HCT116 (cell line): Measurements from ENCODE around the gene TAS2R60. TPM values are rescaled to one million over a fixed set of nuclear protein-coding genes. Genes with fewer than 3 reads are reported as not detected.

Experiments
- ATAC-seq: fragments of 200-7000 bp; cut with Tn5 transposase; 2 replicates; pipeline ENCODE4 v1.9.1; 2020; ENCODE audit warnings: mild to moderate bottlenecking, moderate library complexity
- BruUV-seq: library from RNA; stranded (reverse); fragments of 400-500 nt; replicated peaks from 2 replicates; lab custom pipeline; 2021; lab: Mats Ljungman, UMichigan
- CTCF ChIA-PET: fragments of 300-600 bp; sonication (Branson Sonifier 250); formaldehyde crosslinking; loops from one replicate; lab custom pipeline; 2021; ENCODE audit warnings: antibody characterized with exemption; lab: Charles Lee
- POLR2A ChIA-PET: fragments of 300-600, 350-600 bp; sonication (Branson Sonifier 250); formaldehyde crosslinking; loops from one replicate; lab custom pipeline; 2021; ENCODE audit warnings: antibody characterized with exemption; lab: Charles Lee
- RAD21 ChIA-PET, 2 experiments: fragments of 300-600 bp; sonication (Branson Sonifier 250); formaldehyde crosslinking; loops; one replicate each; lab custom pipeline; 2023; ENCODE audit warnings: low total read pairs in 2 of 2; ENCODE audit not compliant: uncharacterized antibody in 2 of 2, unreplicated experiment in 2 of 2, low non-redundant PET in 1 of 2; lab: Charles Lee
- DNase-seq: peaks from one replicate; pipeline ENCODE4 v3.0.0-alpha.2; 2010; ENCODE audit warnings: low read depth, low spot score
- H2AFZ ChIP-seq: fragments of 200-600 bp; shearing (Covaris generic), sonication (generic); 2 replicates; pipeline ENCODE4 v1.6.1; 2017; ENCODE audit warnings: low read depth, mixed run types, mixed read lengths, antibody characterized with exemption, low read length; ENCODE audit not compliant: poor library complexity, severe bottlenecking
- H3K27ac ChIP-seq: 2 replicates; pipeline ENCODE4 v1.5.1; 2012; ENCODE audit warnings: low read depth, low read length
- H3K27me3 ChIP-seq: fragments of 200-600 bp; sonication (generic); 2 replicates; pipeline ENCODE4 v1.6.1; 2016; ENCODE audit warnings: mixed run types, low read length, mixed read lengths; ENCODE audit not compliant: insufficient read depth
- H3K36me3 ChIP-seq, 2 experiments: fragments of 200-500 bp in 1 of 2; fragments of 200-600 bp in 1 of 2; sonication (Bioruptor generic) in 1 of 2; sonication (generic) in 1 of 2; 2 replicates each; pipeline versions ENCODE4 v1.5.1 to v1.6.1; 2014 to 2016; ENCODE audit warnings: low read length in 2 of 2, inconsistent platforms in 1 of 2, mixed read lengths in 1 of 2, mixed run types in 1 of 2; ENCODE audit not compliant: insufficient read depth in 2 of 2, control insufficient read depth in 1 of 2
- H3K4me1 ChIP-seq, 2 experiments: fragments of 200-600 bp in 1 of 2; sonication (generic) in 1 of 2; 2 replicates each; pipeline versions ENCODE4 v1.5.1 to v1.6.1; 2012 to 2017; ENCODE audit warnings: low read length in 2 of 2, inconsistent platforms in 1 of 2, mild to moderate bottlenecking in 1 of 2, mixed read lengths in 1 of 2, mixed run types in 1 of 2, moderate library complexity in 1 of 2; ENCODE audit not compliant: insufficient read depth in 2 of 2, control insufficient read depth in 1 of 2
- H3K4me2 ChIP-seq: fragments of 200-600 bp; sonication (generic); 2 replicates; pipeline ENCODE4 v1.6.1; 2017; ENCODE audit warnings: mixed run types, low read length, mixed read lengths
- H3K4me3 ChIP-seq, 2 experiments: fragments of 200-600 bp in 1 of 2; sonication (generic) in 1 of 2; replicated peaks in 1 of 2; 2 replicates each; pipeline ENCODE4 v1.5.1; 2011 to 2016; ENCODE audit warnings: low read length in 2 of 2, control low read depth in 1 of 2, low read depth in 1 of 2, mild to moderate bottlenecking in 1 of 2, mixed read lengths in 1 of 2, mixed run types in 1 of 2
- H3K79me2 ChIP-seq: fragments of 200-600 bp; sonication (generic); 2 replicates; pipeline ENCODE4 v1.6.1; 2017; ENCODE audit warnings: mild to moderate bottlenecking, mixed run types, low read length, moderate library complexity, mixed read lengths; ENCODE audit not compliant: insufficient read depth
- H3K9ac ChIP-seq: fragments of 200-600 bp; sonication (generic); 2 replicates; pipeline ENCODE4 v1.6.1; 2016; ENCODE audit warnings: low read length, mixed read lengths
- H3K9me2 ChIP-seq: fragments of 200-600 bp; sonication (generic), shearing (Covaris generic); 2 replicates; pipeline ENCODE4 v1.6.1; 2017; ENCODE audit warnings: mixed run types, mild to moderate bottlenecking, moderate library complexity; ENCODE audit not compliant: insufficient read depth
- H3K9me3 ChIP-seq, 2 experiments: fragments of 200-500 bp in 1 of 2; fragments of 200-600 bp in 1 of 2; sonication (Bioruptor generic) in 1 of 2; sonication (generic) in 1 of 2; 2 replicates each; pipeline ENCODE4 v1.6.1; 2014 to 2017; ENCODE audit warnings: low read length in 2 of 2, mixed read lengths in 2 of 2, inconsistent platforms in 1 of 2, low read depth in 1 of 2, mild to moderate bottlenecking in 1 of 2, mixed run types in 1 of 2, moderate library complexity in 1 of 2; ENCODE audit not compliant: control insufficient read depth in 1 of 2, insufficient read depth in 1 of 2
- H4K20me1 ChIP-seq: fragments of 200-600 bp; sonication (generic), shearing (Covaris generic); 2 replicates; pipeline ENCODE4 v1.6.1; 2017; ENCODE audit warnings: mixed run types, mild to moderate bottlenecking, moderate library complexity; ENCODE audit not compliant: insufficient read depth
- ATF3 ChIP-seq: IDR thresholded peaks from 2 replicates; pipeline ENCODE4 v1.6.1; 2012
- CBX3 ChIP-seq: IDR thresholded peaks from 2 replicates; pipeline ENCODE4 v1.6.1; 2012; ENCODE audit warnings: low read depth
- CTCF ChIP-seq, 3 experiments: fragments of 200-600 bp in 1 of 3; sonication (generic) in 1 of 3; IDR thresholded peaks in 2 of 3; conservative IDR thresholded peaks in 1 of 3; 2 replicates each; pipeline ENCODE4 v1.5.1; 2012 to 2017; ENCODE audit warnings: low read depth in 2 of 3, low read length in 2 of 3, antibody characterized with exemption in 1 of 3, borderline replicate concordance in 1 of 3, control low read depth in 1 of 3, mild to moderate bottlenecking in 1 of 3, mixed read lengths in 1 of 3, mixed run types in 1 of 3, moderate library complexity in 1 of 3; ENCODE audit not compliant: insufficient read depth in 1 of 3
- EGR1 ChIP-seq: IDR thresholded peaks from 2 replicates; pipeline ENCODE4 v1.6.1; 2012; ENCODE audit warnings: low read depth
- ELF1 ChIP-seq: IDR thresholded peaks from 2 replicates; pipeline ENCODE4 v1.6.1; 2012; ENCODE audit warnings: low read depth, borderline replicate concordance
- EZH2 ChIP-seq: fragments of 200-600 bp; sonication (generic); IDR thresholded peaks from 2 replicates; pipeline ENCODE4 v1.6.1; 2017; ENCODE audit warnings: antibody characterized with exemption, mixed run types
- EZH2phosphoT487 ChIP-seq: fragments of 200-600 bp; IDR thresholded peaks from 2 replicates; pipeline ENCODE4 v1.6.1; 2018; ENCODE audit warnings: antibody characterized with exemption, borderline replicate concordance
- FOSL1 ChIP-seq: IDR thresholded peaks from 2 replicates; pipeline ENCODE4 v1.6.1; 2012; ENCODE audit warnings: low read depth
- MAX ChIP-seq: IDR thresholded peaks from 2 replicates; pipeline ENCODE4 v1.6.1; 2012
- POLR2A ChIP-seq: IDR thresholded peaks from 2 replicates; pipeline ENCODE4 v1.7.0; 2011; ENCODE audit warnings: borderline replicate concordance; ENCODE audit not compliant: insufficient read depth, insufficient read length; ENCODE audit errors: extremely low read depth
- POLR2AphosphoS5 ChIP-seq: IDR thresholded peaks from 2 replicates; pipeline ENCODE4 v1.6.1; 2011; ENCODE audit warnings: mild to moderate bottlenecking, low read depth, low read length, moderate library complexity
- RAD21 ChIP-seq: IDR thresholded peaks from 2 replicates; pipeline ENCODE4 v1.6.1; 2012; ENCODE audit warnings: low read depth, mild to moderate bottlenecking
- REST ChIP-seq: IDR thresholded peaks from 2 replicates; pipeline ENCODE4 v1.6.1; 2012; ENCODE audit warnings: low read depth
- SIN3A ChIP-seq: IDR thresholded peaks from 2 replicates; pipeline ENCODE4 v1.6.1; 2012; ENCODE audit warnings: low read depth
- SP1 ChIP-seq: IDR thresholded peaks from 2 replicates; pipeline ENCODE4 v1.6.1; 2012; ENCODE audit warnings: low read depth
- SRF ChIP-seq: IDR thresholded peaks from 2 replicates; pipeline ENCODE4 v1.6.1; 2012; ENCODE audit warnings: low read depth
- TCF7L2 ChIP-seq: IDR thresholded peaks from 2 replicates; pipeline ENCODE4 v1.7.0; 2011; ENCODE audit warnings: borderline replicate concordance, inconsistent platforms; ENCODE audit not compliant: insufficient read depth, insufficient read length; ENCODE audit errors: extremely low read depth
- YY1 ChIP-seq: IDR thresholded peaks from 2 replicates; pipeline ENCODE4 v1.6.1; 2011; ENCODE audit warnings: low read length, low read depth, moderate library complexity, mild to moderate bottlenecking; ENCODE audit not compliant: insufficient replicate concordance; ENCODE audit errors: extremely low read depth
- ZFX ChIP-seq: fragments of 450-650 bp; IDR thresholded peaks from 2 replicates; pipeline ENCODE4 v1.6.1; 2017
- ZNF274 ChIP-seq: fragments of 200-500 bp; sonication (Bioruptor generic); IDR thresholded peaks from 2 replicates; pipeline ENCODE4 v1.6.1; 2014; ENCODE audit warnings: mild to moderate bottlenecking, low read depth, low read length, inconsistent platforms
- intact Hi-C: fragments of 100-400 bp; cut with micrococcal nuclease; formaldehyde crosslinking; loops from 2 replicates; pipeline ENCODE4 v1.10.0; 2022
- total RNA-seq: library from RNA; stranded (reverse); gene quantifications from one replicate; pipeline ENCODE4 v1.2.1, GENCODE V29; 2021; ENCODE audit not compliant: unreplicated experiment

The TAS2R60 gene
- total RNA-seq, 1 experiment from 2014 or later: not detected

GRCh38 chr7:143458263-143458662 lies 15.0 kb downstream of the TAS2R60 start:
- no peaks in the 10 kb centered on the region for H3K79me2 ChIP-seq
- no peaks in the 10 kb centered on the region for H4K20me1 ChIP-seq
- TF ChIP-seq CTCF (IDR thresholded peaks at IDR 0.05 in 2 of 3, conservative IDR thresholded peaks at IDR 0.05 in 1 of 3; ENCODE audit: borderline replicate concordance in 1 of 3, insufficient read depth in 1 of 3, low read depth in 2 of 3, low read length in 2 of 3) (no peak), SP1 (no peak), EGR1 (no peak), ZNF274 (no peak), RAD21 (no peak), CBX3 (no peak), ZFX (no peak), SIN3A (no peak), REST (no peak), MAX (no peak), EZH2phosphoT487 (no peak), TCF7L2 (no peak), ATF3 (no peak), POLR2AphosphoS5 (no peak), EZH2 (no peak), YY1 (no peak), POLR2A (no peak), FOSL1 (no peak), SRF (no peak), ELF1 (no peak)
- DNase-seq (no peak), ATAC-seq (no peak)
- no peak overlapping the region for H2AFZ ChIP-seq
- H3K9ac ChIP-seq: no peak overlapping the region
- POLR2A ChIA-PET: no interaction called here
- H3K27ac ChIP-seq: no peak overlapping the region
- no peak overlapping the region for H3K4me3 ChIP-seq
- CTCF ChIA-PET: no interaction called here
- H3K4me1 ChIP-seq: no peaks in the 10 kb centered on the region
- no peaks in the 10 kb centered on the region for H3K9me2 ChIP-seq
- H3K27me3 ChIP-seq: no peaks in the 10 kb centered on the region
- BruUV-seq: no TSS peak
- H3K9me3 ChIP-seq: no peaks in the 10 kb centered on the region
- no peaks in the 10 kb centered on the region for H3K36me3 ChIP-seq
- RAD21 ChIA-PET: no interaction called here
- intact Hi-C loops: no loop called here
- no peak overlapping the region for H3K4me2 ChIP-seq
